ENCODE results near the gene PLXDC2. TPM values are rescaled to one million over a fixed set of nuclear protein-coding genes. Genes with fewer than 3 reads are reported as not detected.

The PLXDC2 gene
- total and polyA plus RNA-seq, 8 donors = 2.1 to 57.2 (median 11.2) TPM

GRCh38 chr10:20327954-20328353, 511.7 kb downstream of the PLXDC2 start:
- DNase-seq = no peak
- peaks cover 0 to 7% (median 3%) of the 10 kb centered on the region in 4 donors for H3K9me3 ChIP-seq
- H3K27ac ChIP-seq = no peak overlapping the region
- H3K4me3 ChIP-seq = no peak overlapping the region
- H3K4me1 ChIP-seq = no peaks in the 10 kb centered on the region
- intact Hi-C loops (cut with DNase I; ENCODE audit: low total_unique reads) = no loop called here
- TF ChIP-seq EP300 (IDR thresholded peaks at IDR 0.05) (no peak), POLR2A (IDR thresholded peaks at IDR 0.05) (no peak), POLR2AphosphoS5 (IDR thresholded peaks at IDR 0.05) (no peak), CTCF (IDR thresholded peaks at IDR 0.05) (no peak)
- WGBS, 5 donors = 72 to 85% (median 79%) methylated on average over 3 of the region's 3 CpGs
- H3K36me3 ChIP-seq = no peaks in the 10 kb centered on the region
- H3K27me3 ChIP-seq = no peaks in the 10 kb centered on the region

GRCh38 chr10:20330246-20330645, 514.0 kb downstream of the PLXDC2 start:
- TF ChIP-seq POLR2A (IDR thresholded peaks at IDR 0.05) = no peak
- TF ChIP-seq EP300 (IDR thresholded peaks at IDR 0.05) = no peak
- TF ChIP-seq CTCF (IDR thresholded peaks at IDR 0.05) = no peak
- TF ChIP-seq POLR2AphosphoS5 (IDR thresholded peaks at IDR 0.05) = no peak
- Histone ChIP-seq H3K36me3 (no peaks in the 10 kb centered on the region), H3K9me3 (peaks cover 0 to 15% (median 7%) of the 10 kb centered on the region in 4 donors), H3K4me3 (no peak overlapping the region), H3K27ac (no peak overlapping the region), H3K27me3 (no peaks in the 10 kb centered on the region), H3K4me1 (no peaks in the 10 kb centered on the region)
- intact Hi-C loops (cut with DNase I; ENCODE audit: low total_unique reads) = no loop called here
- DNase-seq = no peak
- WGBS, 5 donors = 71 to 100% (median 95%) methylated on average over 1 of the region's 1 CpG

- intact Hi-C loops (cut with DNase I; ENCODE audit: low total_unique reads) = no loop called here
These were observed 518.3 kb downstream of the PLXDC2 start for GRCh38 chr10:20334559-20334958.

More at GRCh38 chr10:20334559-20334958, 518.3 kb downstream of the PLXDC2 start:
- Histone ChIP-seq H3K4me3 (no peak overlapping the region), H3K36me3 (no peaks in the 10 kb centered on the region), H3K4me1 (no peaks in the 10 kb centered on the region), H3K27ac (no peak overlapping the region), H3K9me3 (peaks cover 0 to 29% (median 10%) of the 10 kb centered on the region in 4 donors), H3K27me3 (no peaks in the 10 kb centered on the region)
- 77 to 86% (median 82%) methylated on average over 3 of the region's 3 CpGs for WGBS, 5 donors
- DNase-seq = no peak
- TF ChIP-seq POLR2A (IDR thresholded peaks at IDR 0.05) (no peak), POLR2AphosphoS5 (IDR thresholded peaks at IDR 0.05) (no peak), CTCF (IDR thresholded peaks at IDR 0.05) (no peak), EP300 (IDR thresholded peaks at IDR 0.05) (no peak)

Small RNAs within 50 kb of the gene (small RNA-seq; reads per million reads assigned to genes)
- 0 reads per million in 4 donors for gene RNU6-1212P
